ENCODE measurements around the gene CORO2A. TPM values are rescaled to one million over a fixed set of nuclear protein-coding genes. Genes with fewer than 3 reads are reported as not detected.

The CORO2A gene
- total and polyA plus RNA-seq, 2 of the 4 experiments (the other 2 are of a cell fraction), result 1.9 to 2.2 TPM

DNA sequence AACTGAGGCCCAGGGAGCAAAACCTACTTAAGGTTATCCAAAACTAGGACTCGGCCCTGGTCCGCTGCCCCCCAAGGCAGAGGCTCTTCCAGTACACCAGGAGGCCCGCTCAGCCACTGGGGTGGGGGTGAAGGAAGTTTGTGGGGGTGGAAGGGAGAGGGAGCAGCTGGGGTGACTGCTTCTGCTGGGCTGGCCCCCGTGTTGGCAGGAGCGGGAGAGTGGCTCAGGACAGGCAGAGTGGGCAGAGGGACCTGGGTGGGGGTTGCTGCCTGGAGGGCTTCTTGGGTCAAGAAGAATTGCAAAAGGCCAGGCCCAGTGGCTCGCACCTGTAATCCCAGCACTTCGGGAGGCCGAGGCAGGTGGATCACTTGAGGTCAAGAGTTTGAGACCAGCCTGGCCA lies 65.2 kb downstream of the CORO2A start:
- Histone ChIP-seq H3K36me3 (ENCODE audit: control insufficient read depth, insufficient read depth, low read length) (no peaks in the 10 kb centered on the region), H3K4me2 (ENCODE audit: low read depth, low read length) (no peak overlapping the region), H3K18ac (ENCODE audit: low read depth, low read length) (no peak overlapping the region), H3K27ac (ENCODE audit: insufficient read depth, low read length) (no peak overlapping the region), H4K91ac (ENCODE audit: insufficient read depth, low read depth, low read length) (no peak overlapping the region), H3K4me3 (ENCODE audit: insufficient read depth, low read depth, low read length) (no peak overlapping the region), H4K20me1 (ENCODE audit: insufficient read depth, low read length) (no peaks in the 10 kb centered on the region), H3K4ac (ENCODE audit: low read depth, low read length) (no peak overlapping the region), H3K56ac (ENCODE audit: extremely low read depth, insufficient read depth, low read length) (no peak overlapping the region), H2BK15ac (ENCODE audit: low read depth, low read length) (no peak overlapping the region), H3K27me3 (ENCODE audit: control insufficient read depth, insufficient read depth, low read length) (no peaks in the 10 kb centered on the region), H3K9me1 (ENCODE audit: insufficient read depth, low read length) (no peaks in the 10 kb centered on the region), H2BK5ac (ENCODE audit: low read depth, low read length, poor library complexity, severe bottlenecking) (no peak overlapping the region), H3K79me1 (ENCODE audit: low read depth in 1 of 2, low read length in 2 of 2) (no peaks in the 10 kb centered on the region), H2AK9ac (replicated peaks; ENCODE audit: low read depth, low read length, poor library complexity) (no peak overlapping the region), H2BK20ac (ENCODE audit: low read depth, low read length) (no peak overlapping the region), H2AK5ac (ENCODE audit: low read depth, low read length) (no peak overlapping the region), H4K5ac (ENCODE audit: low read depth, low read length) (no peak overlapping the region), H2BK120ac (ENCODE audit: low read depth, low read length) (no peak overlapping the region), H3K9me3 (ENCODE audit: control insufficient read depth, insufficient read depth, low read length) (no peaks in the 10 kb centered on the region), H3K23ac (ENCODE audit: low read depth, low read length) (no peak overlapping the region), H3K4me1 (ENCODE audit: control insufficient read depth, insufficient read depth, low read length) (no peaks in the 10 kb centered on the region), H2AFZ (replicated peaks; ENCODE audit: low read length, poor library complexity) (no peak overlapping the region), H4K8ac (ENCODE audit: low read depth in 2 of 2, low read length in 2 of 2) (no peak overlapping the region), H3K9ac (ENCODE audit: low read depth, low read length) (no peak overlapping the region), H3K14ac (replicated peaks; ENCODE audit: low read depth, low read length) (no peak overlapping the region)
- in situ Hi-C loops (cut with MboI; ENCODE audit: low sequenced_read_pairs) (no loop called here), dilution Hi-C loops (cut with HindIII; ENCODE audit: low sequenced_read_pairs, unreplicated experiment) (no loop called here), intact Hi-C loops (cut with micrococcal nuclease) (no loop called here)
- no peak for TF ChIP-seq RCOR1 (IDR thresholded peaks at IDR 0.05; ENCODE audit: insufficient replicate concordance, low read length)
- no peak for TF ChIP-seq MXI1 (IDR thresholded peaks at IDR 0.05; ENCODE audit: borderline replicate concordance, low read depth, low read length)
- TF ChIP-seq NFE2L2 (IDR thresholded peaks at IDR 0.05; ENCODE audit: low read depth, low read length), result no peak
- TF ChIP-seq MAFK (IDR thresholded peaks at IDR 0.05; ENCODE audit: low read depth, low read length), result no peak
- no peak for TF ChIP-seq MAZ (IDR thresholded peaks at IDR 0.05; ENCODE audit: borderline replicate concordance, low read depth, low read length)
- no peak for TF ChIP-seq CEBPB (IDR thresholded peaks at IDR 0.05; ENCODE audit: low read depth, low read length)
- TF ChIP-seq, protein P1, sequence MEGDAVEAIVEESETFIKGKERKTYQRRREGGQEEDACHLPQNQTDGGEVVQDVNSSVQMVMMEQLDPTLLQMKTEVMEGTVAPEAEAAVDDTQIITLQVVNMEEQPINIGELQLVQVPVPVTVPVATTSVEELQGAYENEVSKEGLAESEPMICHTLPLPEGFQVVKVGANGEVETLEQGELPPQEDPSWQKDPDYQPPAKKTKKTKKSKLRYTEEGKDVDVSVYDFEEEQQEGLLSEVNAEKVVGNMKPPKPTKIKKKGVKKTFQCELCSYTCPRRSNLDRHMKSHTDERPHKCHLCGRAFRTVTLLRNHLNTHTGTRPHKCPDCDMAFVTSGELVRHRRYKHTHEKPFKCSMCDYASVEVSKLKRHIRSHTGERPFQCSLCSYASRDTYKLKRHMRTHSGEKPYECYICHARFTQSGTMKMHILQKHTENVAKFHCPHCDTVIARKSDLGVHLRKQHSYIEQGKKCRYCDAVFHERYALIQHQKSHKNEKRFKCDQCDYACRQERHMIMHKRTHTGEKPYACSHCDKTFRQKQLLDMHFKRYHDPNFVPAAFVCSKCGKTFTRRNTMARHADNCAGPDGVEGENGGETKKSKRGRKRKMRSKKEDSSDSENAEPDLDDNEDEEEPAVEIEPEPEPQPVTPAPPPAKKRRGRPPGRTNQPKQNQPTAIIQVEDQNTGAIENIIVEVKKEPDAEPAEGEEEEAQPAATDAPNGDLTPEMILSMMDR (conservative IDR thresholded peaks at IDR 0.05; ENCODE audit: low read depth, low read length), result no peak
- TF ChIP-seq CHD1 (IDR thresholded peaks at IDR 0.05; ENCODE audit: low read depth, low read length), result no peak
- no peak for TF ChIP-seq SMC3 (IDR thresholded peaks at IDR 0.05; ENCODE audit: low read depth, low read length)
- TF ChIP-seq BHLHE40 (IDR thresholded peaks at IDR 0.05; ENCODE audit: low read depth, low read length), result no peak
- TF ChIP-seq, protein P2, sequence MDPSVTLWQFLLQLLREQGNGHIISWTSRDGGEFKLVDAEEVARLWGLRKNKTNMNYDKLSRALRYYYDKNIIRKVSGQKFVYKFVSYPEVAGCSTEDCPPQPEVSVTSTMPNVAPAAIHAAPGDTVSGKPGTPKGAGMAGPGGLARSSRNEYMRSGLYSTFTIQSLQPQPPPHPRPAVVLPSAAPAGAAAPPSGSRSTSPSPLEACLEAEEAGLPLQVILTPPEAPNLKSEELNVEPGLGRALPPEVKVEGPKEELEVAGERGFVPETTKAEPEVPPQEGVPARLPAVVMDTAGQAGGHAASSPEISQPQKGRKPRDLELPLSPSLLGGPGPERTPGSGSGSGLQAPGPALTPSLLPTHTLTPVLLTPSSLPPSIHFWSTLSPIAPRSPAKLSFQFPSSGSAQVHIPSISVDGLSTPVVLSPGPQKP (IDR thresholded peaks at IDR 0.05; ENCODE audit: borderline replicate concordance, low read depth, low read length), result no peak
- TF ChIP-seq RAD21 (IDR thresholded peaks at IDR 0.05; ENCODE audit: low read length), result no peak
- TF ChIP-seq FOS (IDR thresholded peaks at IDR 0.05; ENCODE audit: low read depth, low read length), result no peak
- TF ChIP-seq, protein P3, sequence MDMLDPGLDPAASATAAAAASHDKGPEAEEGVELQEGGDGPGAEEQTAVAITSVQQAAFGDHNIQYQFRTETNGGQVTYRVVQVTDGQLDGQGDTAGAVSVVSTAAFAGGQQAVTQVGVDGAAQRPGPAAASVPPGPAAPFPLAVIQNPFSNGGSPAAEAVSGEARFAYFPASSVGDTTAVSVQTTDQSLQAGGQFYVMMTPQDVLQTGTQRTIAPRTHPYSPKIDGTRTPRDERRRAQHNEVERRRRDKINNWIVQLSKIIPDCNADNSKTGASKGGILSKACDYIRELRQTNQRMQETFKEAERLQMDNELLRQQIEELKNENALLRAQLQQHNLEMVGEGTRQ (IDR thresholded peaks at IDR 0.05; ENCODE audit: low read depth, low read length), result no peak
- TF ChIP-seq POLR2A (IDR thresholded peaks at IDR 0.05; ENCODE audit: low read depth, low read length), result no peak
- TF ChIP-seq RFX5 (IDR thresholded peaks at IDR 0.05; ENCODE audit: low read depth, low read length), result no peak
- DNase-seq (no peak), ATAC-seq (ENCODE audit: low read depth) (no peak)
- CTCF ChIA-PET, result no interaction called here
- WGBS, 2 experiments (ENCODE audit: extremely low coverage in 2 of 2, insufficient read length in 1 of 2), result 80% methylated on average over 1 of the region's 8 CpGs; no CpG with 5 or more reads in 1 of the 2 experiments
- no TSS peak for BruUV-seq (replicated peaks)
- POLR2A ChIA-PET (ENCODE audit: unreplicated experiment), result no interaction called here

Measured in IMR-90 (cell line).